Epithelial cell of esophagus (primary cell): ENCODE data around the gene RPGR.

Experiments
- DNase-seq: peaks from one replicate; pipeline ENCODE4 v3.0.0; 2010; ENCODE audit warnings: low read depth
- H3K4me3 ChIP-seq: 2 replicates; pipeline ENCODE4 v1.5.1; 2011; ENCODE audit warnings: mild to moderate bottlenecking, low read length, control low read depth
- TF ChIP-seq, protein P1 (sequence below): IDR thresholded peaks from 2 replicates; pipeline ENCODE4 v1.5.1; 2011; ENCODE audit warnings: low read depth, mild to moderate bottlenecking, low read length, control low read depth, inconsistent platforms; ENCODE audit not compliant: insufficient read depth; ENCODE audit errors: missing control alignments

RPGR gene

DNA sequence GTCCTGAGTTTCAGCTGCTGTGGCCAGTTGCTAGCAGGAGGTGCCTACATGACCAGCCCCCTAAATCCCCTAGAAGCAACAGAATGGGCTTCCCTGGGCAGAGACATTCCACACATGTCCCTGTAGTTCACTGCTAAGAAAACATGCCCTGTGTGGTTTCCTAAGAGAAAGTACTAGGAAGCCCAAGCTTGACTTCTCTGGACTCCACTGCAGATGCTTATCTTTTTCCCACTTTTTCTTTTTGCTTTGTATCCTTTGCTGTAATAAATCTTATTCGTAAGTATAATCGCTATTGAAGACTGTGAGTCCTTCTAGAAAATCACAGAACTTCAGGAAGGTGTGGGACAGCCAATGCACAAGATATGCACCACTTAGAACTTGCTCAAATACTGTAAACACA is 15.6 kb downstream of the RPGR start:
- no peak for DNase-seq
- TF ChIP-seq, protein P1, sequence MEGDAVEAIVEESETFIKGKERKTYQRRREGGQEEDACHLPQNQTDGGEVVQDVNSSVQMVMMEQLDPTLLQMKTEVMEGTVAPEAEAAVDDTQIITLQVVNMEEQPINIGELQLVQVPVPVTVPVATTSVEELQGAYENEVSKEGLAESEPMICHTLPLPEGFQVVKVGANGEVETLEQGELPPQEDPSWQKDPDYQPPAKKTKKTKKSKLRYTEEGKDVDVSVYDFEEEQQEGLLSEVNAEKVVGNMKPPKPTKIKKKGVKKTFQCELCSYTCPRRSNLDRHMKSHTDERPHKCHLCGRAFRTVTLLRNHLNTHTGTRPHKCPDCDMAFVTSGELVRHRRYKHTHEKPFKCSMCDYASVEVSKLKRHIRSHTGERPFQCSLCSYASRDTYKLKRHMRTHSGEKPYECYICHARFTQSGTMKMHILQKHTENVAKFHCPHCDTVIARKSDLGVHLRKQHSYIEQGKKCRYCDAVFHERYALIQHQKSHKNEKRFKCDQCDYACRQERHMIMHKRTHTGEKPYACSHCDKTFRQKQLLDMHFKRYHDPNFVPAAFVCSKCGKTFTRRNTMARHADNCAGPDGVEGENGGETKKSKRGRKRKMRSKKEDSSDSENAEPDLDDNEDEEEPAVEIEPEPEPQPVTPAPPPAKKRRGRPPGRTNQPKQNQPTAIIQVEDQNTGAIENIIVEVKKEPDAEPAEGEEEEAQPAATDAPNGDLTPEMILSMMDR: no peak
- no peak overlapping the region for H3K4me3 ChIP-seq

DNA sequence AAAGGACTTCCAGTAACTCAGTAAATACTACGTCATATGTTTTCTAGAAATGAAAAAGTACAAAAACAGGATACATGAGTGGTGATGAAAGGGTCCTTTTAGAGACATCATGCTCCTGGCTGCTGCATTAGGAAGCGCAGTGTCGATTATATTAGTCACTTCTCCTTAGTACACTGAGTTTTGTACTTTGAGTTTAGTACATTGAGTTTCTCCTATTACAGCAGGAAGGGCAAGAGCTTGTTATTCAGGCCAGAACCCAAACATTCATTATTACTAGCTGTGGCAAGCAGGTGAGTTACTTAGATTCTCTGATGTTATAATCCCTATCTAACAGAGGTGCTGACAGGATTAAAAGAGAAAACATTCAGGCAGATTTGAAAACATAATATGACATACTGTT is 21.3 kb downstream of the RPGR start:
- no peak overlapping the region for H3K4me3 ChIP-seq
- DNase-seq: no peak
- TF ChIP-seq, protein P1: no peak

DNA sequence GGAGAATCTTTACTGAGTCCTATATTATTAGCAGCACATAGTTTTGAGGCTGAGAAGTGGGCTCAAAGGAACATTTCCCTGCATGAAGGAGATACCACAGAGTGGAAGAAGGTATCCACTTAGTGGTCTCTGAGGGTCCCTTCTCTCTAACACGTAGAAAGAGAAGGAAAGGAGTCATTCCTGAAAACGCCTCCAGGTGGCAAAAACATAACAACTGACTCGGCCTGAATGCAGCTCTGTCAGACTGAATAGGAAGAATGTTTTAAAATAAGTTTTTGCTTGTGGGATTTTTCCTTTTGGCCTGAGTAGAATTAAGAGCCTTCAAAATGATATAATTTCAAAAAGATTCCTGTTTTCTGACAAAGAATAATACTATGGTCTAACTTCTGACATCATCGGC is 23.3 kb downstream of the RPGR start:
- peak; percentile 19 for DNase-seq
- TF ChIP-seq, protein P1: peak; percentile 48
- H3K4me3 ChIP-seq: no peak overlapping the region

DNA sequence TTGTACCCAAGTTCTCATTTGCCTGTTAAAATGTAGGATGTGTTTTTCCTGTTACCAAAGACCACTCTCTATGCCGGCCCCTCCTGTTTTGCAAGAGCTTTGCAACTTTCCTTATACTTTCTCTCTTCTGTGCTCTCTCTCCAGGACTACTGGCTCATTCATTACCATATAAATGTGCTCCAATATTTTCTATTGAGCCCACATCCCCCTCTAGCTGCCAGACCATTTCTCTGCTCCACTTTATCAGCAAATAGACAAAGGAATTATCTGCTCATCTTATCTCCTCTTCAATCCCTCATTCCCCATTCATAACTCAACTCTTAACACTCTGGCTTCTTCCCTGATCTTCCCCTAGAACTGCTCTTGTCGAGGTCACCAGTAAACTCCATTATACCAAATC is 33.6 kb downstream of the RPGR start:
- DNase-seq: no peak
- TF ChIP-seq, protein P1: peak; percentile 7
- no peak overlapping the region for H3K4me3 ChIP-seq

DNA sequence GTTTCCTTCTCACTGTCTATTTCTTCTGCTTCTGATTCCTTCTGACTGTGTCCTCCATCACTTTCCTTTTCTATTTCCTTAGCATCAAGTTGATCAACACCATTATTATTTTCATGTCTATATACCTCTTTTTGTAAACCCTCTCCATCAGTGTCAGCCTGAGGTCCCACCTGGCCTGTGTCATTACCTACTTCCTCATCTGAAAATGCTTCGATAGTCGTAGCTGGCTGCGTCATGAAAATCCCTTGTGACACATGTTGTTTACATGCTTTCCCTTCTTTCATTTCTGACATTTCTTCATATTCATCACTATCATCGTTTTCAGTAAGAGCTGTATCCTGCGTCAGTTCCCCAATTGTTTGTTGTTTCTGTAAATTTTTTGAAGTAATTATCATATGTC is 39.6 kb downstream of the RPGR start:
- DNase-seq: no peak
- no peak overlapping the region for H3K4me3 ChIP-seq
- TF ChIP-seq, protein P1: no peak

DNA sequence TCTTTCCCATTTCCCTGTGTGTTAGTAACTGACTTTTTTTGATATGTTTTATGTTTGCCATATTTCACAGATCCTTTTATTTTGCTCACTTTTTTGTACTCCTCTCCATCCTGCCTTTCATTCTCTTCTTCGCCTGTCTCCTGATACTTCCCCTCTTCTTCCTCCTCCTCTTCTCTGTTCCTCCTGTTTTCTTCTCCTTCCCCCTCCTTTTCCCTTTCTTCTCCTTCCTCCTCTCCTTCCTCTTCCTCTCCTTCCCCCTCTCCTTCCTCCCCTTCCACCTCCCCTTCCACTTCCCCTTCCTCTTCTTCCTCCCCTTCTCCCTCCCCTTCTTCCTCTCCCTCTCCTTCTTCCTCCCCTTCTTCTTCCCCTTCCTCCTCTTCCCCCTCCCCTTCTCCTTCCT is 41.7 kb downstream of the RPGR start:
- no peak overlapping the region for H3K4me3 ChIP-seq
- DNase-seq: no peak
- TF ChIP-seq, protein P1: no peak

DNA sequence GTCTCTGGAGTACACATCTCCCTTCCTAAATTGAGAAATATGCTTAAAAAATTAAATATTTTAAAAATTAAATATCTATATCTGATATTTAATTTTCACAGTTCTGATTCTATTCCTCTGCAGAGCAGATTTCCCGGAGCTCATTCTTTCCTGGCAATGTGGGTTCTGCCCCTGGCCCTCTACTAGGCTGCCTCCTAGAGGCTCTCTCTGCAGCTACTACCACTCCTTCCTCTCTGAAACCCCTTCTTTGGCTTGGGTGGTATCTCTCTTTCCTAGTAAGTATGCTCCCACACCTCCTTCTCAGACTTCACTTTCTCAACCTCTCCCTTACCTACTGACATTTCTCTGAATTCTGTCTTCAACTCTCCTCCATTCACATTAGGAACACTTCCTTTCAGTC is 45.3 kb downstream of the RPGR start:
- DNase-seq: no peak
- no peak overlapping the region for H3K4me3 ChIP-seq
- TF ChIP-seq, protein P1: peak; percentile 18
